Measurements from ENCODE around the gene CNTN4. TPM values are rescaled to one million over a fixed set of nuclear protein-coding genes. Genes with fewer than 3 reads are reported as not detected.

Gene CNTN4
- total RNA-seq, 1 experiment from 2014 or later, result 1.6 TPM

- H2AFZ ChIP-seq (ENCODE audit: low read length), result no peak overlapping the region
- Mint-ChIP-seq H3K27ac (no peak overlapping the region), H3K4me3 (no peak overlapping the region), H3K27me3 (ENCODE audit: low read depth) (no peaks in the 10 kb centered on the region), H3K9me3 (no peaks in the 10 kb centered on the region), H3K4me1 (peaks cover 12 to 15% of the 10 kb centered on the region in 2 experiments), H3K36me3 (ENCODE audit: insufficient read depth in 1 of 3, low read depth in 3 of 3) (no peaks in the 10 kb centered on the region)
- H2AK5ac ChIP-seq (ENCODE audit: insufficient read length, low read length), result no peak overlapping the region
- H3K4me1 ChIP-seq (ENCODE audit: insufficient read depth, low read length), result no peaks in the 10 kb centered on the region
- no peak overlapping the region for H3K18ac ChIP-seq (ENCODE audit: insufficient read length, low read depth, low read length)
- H3K23me2 ChIP-seq (ENCODE audit: insufficient read length, low read depth, low read length, poor library complexity, severe bottlenecking), result no peaks in the 10 kb centered on the region
- H3K27ac ChIP-seq (ENCODE audit: insufficient read length, low read depth, low read length), result no peak overlapping the region
- no peak overlapping the region for H3K9ac ChIP-seq (ENCODE audit: extremely low read depth, insufficient read length, low read length)
- H3K14ac ChIP-seq (ENCODE audit: insufficient read depth, low read length), result no peak overlapping the region
- H3T11ph ChIP-seq (ENCODE audit: low read length), result no peak overlapping the region
- H4K8ac ChIP-seq (replicated peaks; ENCODE audit: insufficient read length, low read depth, low read length), result no peak overlapping the region
- H4K91ac ChIP-seq (ENCODE audit: insufficient read length, low read depth, low read length), result no peak overlapping the region
- no peaks in the 10 kb centered on the region for H3K79me2 ChIP-seq (ENCODE audit: insufficient read depth, low read length)
- H3K23ac ChIP-seq (ENCODE audit: insufficient read length, low read depth, low read length), result no peak overlapping the region
- H3K4ac ChIP-seq (ENCODE audit: low read depth, low read length), result no peak overlapping the region
- H2BK20ac ChIP-seq (ENCODE audit: low read depth, low read length, poor library complexity, severe bottlenecking), result no peak overlapping the region
- no peaks in the 10 kb centered on the region for H4K20me1 ChIP-seq (ENCODE audit: control insufficient read depth, insufficient read depth, insufficient read length)
- no peak overlapping the region for H3K56ac ChIP-seq (ENCODE audit: insufficient read length, low read depth, low read length)
- no peak overlapping the region for H2BK120ac ChIP-seq (ENCODE audit: low read depth, low read length, poor library complexity, severe bottlenecking)
- H4K5ac ChIP-seq (ENCODE audit: insufficient read length, low read depth, low read length), result no peak overlapping the region
- no peak overlapping the region for H3K4me2 ChIP-seq (ENCODE audit: insufficient read depth, insufficient read length, low read length)
- no peaks in the 10 kb centered on the region for H3K79me1 ChIP-seq (ENCODE audit: insufficient read depth, low read depth, low read length, poor library complexity, severe bottlenecking)
- no peaks in the 10 kb centered on the region for H3K27me3 ChIP-seq (ENCODE audit: insufficient read depth, low read length)
- H2BK15ac ChIP-seq (ENCODE audit: low read depth, low read length), result no peak overlapping the region
- H2BK12ac ChIP-seq (ENCODE audit: insufficient read length, low read depth, low read length), result no peak overlapping the region
- no peaks in the 10 kb centered on the region for H3K9me3 ChIP-seq (ENCODE audit: control insufficient read depth, low read depth, low read length)
- DNase-seq, result no peak
- no peak overlapping the region for H2BK5ac ChIP-seq (ENCODE audit: insufficient read length, low read length)
- no CpG with 5 or more reads among the region's 2 CpGs for WGBS (ENCODE audit: extremely low coverage, insufficient read length, low lambda C conversion rate)
- TF ChIP-seq CTCF (conservative IDR thresholded peaks at IDR 0.05), result no peak
These were observed 762.0 kb downstream of the CNTN4 start for GRCh38 chr3:2860626-2861025.

All from H9 (cell line).